B cell (primary cell): ENCODE results near the gene MSH2.
"Not testable (repeated sequence)": the region's sequence is repeated elsewhere in the genome, so short reads cannot be mapped to it uniquely, and the experiment has no call there.

Experiments used
- EZH2 ChIP-seq: IDR thresholded peaks from 2 replicates; pipeline ENCODE4 v1.6.1; 2012; ENCODE audit warnings: borderline replicate concordance, low read depth, mild to moderate bottlenecking, moderate library complexity, low read length; ENCODE audit not compliant: insufficient read depth, poor library complexity, severe bottlenecking
- TF ChIP-seq, protein P1 (sequence below): fragments of 200-600 bp; IDR thresholded peaks from one replicate; pipeline ENCODE4 v1.8.0; 2022; ENCODE audit warnings: antibody characterized with exemption, mild to moderate bottlenecking

GRCh38 chr2:47454818-47455217, 51.9 kb downstream of the MSH2 start:
- TF ChIP-seq, protein P1, sequence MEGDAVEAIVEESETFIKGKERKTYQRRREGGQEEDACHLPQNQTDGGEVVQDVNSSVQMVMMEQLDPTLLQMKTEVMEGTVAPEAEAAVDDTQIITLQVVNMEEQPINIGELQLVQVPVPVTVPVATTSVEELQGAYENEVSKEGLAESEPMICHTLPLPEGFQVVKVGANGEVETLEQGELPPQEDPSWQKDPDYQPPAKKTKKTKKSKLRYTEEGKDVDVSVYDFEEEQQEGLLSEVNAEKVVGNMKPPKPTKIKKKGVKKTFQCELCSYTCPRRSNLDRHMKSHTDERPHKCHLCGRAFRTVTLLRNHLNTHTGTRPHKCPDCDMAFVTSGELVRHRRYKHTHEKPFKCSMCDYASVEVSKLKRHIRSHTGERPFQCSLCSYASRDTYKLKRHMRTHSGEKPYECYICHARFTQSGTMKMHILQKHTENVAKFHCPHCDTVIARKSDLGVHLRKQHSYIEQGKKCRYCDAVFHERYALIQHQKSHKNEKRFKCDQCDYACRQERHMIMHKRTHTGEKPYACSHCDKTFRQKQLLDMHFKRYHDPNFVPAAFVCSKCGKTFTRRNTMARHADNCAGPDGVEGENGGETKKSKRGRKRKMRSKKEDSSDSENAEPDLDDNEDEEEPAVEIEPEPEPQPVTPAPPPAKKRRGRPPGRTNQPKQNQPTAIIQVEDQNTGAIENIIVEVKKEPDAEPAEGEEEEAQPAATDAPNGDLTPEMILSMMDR = not testable (repeated sequence)
- not testable (repeated sequence) for TF ChIP-seq EZH2
